HCT116 (cell line): Measurements from ENCODE around the gene KIRREL3.

Source experiments
- CEBPB ChIP-seq: IDR thresholded peaks from 2 replicates; pipeline ENCODE4 v1.6.1; 2012; ENCODE audit warnings: low read depth
- CTCF ChIP-seq, 3 experiments: fragments of 200-600 bp in 1 of 3; sonication (generic) in 1 of 3; IDR thresholded peaks in 2 of 3; conservative IDR thresholded peaks in 1 of 3; 2 replicates each; pipeline ENCODE4 v1.5.1; 2012 to 2017; ENCODE audit warnings: low read depth in 2 of 3, low read length in 2 of 3, antibody characterized with exemption in 1 of 3, borderline replicate concordance in 1 of 3, control low read depth in 1 of 3, mild to moderate bottlenecking in 1 of 3, mixed read lengths in 1 of 3, mixed run types in 1 of 3, moderate library complexity in 1 of 3; ENCODE audit not compliant: insufficient read depth in 1 of 3
- EGR1 ChIP-seq: IDR thresholded peaks from 2 replicates; pipeline ENCODE4 v1.6.1; 2012; ENCODE audit warnings: low read depth
- EZH2 ChIP-seq: fragments of 200-600 bp; sonication (generic); IDR thresholded peaks from 2 replicates; pipeline ENCODE4 v1.6.1; 2017; ENCODE audit warnings: antibody characterized with exemption, mixed run types
- POLR2A ChIP-seq: IDR thresholded peaks from 2 replicates; pipeline ENCODE4 v1.7.0; 2011; ENCODE audit warnings: borderline replicate concordance; ENCODE audit not compliant: insufficient read depth, insufficient read length; ENCODE audit errors: extremely low read depth
- POLR2AphosphoS5 ChIP-seq: IDR thresholded peaks from 2 replicates; pipeline ENCODE4 v1.6.1; 2011; ENCODE audit warnings: mild to moderate bottlenecking, low read depth, low read length, moderate library complexity
- SRF ChIP-seq: IDR thresholded peaks from 2 replicates; pipeline ENCODE4 v1.6.1; 2012; ENCODE audit warnings: low read depth
- ZNF274 ChIP-seq: fragments of 200-500 bp; sonication (Bioruptor generic); IDR thresholded peaks from 2 replicates; pipeline ENCODE4 v1.6.1; 2014; ENCODE audit warnings: mild to moderate bottlenecking, low read depth, low read length, inconsistent platforms

- TF ChIP-seq CTCF (IDR thresholded peaks at IDR 0.05 in 2 of 3, conservative IDR thresholded peaks at IDR 0.05 in 1 of 3; ENCODE audit: borderline replicate concordance in 1 of 3, insufficient read depth in 1 of 3, low read depth in 2 of 3, low read length in 2 of 3) (no peak), POLR2AphosphoS5 (no peak), POLR2A (no peak), SRF (no peak), CEBPB (no peak), EGR1 (no peak), ZNF274 (no peak), EZH2 (no peak)
These were observed 104.5 kb downstream of the KIRREL3 start for GRCh38 chr11:126896025-126896424.
